ENCODE data around the gene CACNA1C. TPM values are rescaled to one million over a fixed set of nuclear protein-coding genes. Genes with fewer than 3 reads are reported as not detected.

CACNA1C gene
- total and polyA plus RNA-seq, 2 donors from 2014 or later = 1.6 to 17.4 TPM

DNA sequence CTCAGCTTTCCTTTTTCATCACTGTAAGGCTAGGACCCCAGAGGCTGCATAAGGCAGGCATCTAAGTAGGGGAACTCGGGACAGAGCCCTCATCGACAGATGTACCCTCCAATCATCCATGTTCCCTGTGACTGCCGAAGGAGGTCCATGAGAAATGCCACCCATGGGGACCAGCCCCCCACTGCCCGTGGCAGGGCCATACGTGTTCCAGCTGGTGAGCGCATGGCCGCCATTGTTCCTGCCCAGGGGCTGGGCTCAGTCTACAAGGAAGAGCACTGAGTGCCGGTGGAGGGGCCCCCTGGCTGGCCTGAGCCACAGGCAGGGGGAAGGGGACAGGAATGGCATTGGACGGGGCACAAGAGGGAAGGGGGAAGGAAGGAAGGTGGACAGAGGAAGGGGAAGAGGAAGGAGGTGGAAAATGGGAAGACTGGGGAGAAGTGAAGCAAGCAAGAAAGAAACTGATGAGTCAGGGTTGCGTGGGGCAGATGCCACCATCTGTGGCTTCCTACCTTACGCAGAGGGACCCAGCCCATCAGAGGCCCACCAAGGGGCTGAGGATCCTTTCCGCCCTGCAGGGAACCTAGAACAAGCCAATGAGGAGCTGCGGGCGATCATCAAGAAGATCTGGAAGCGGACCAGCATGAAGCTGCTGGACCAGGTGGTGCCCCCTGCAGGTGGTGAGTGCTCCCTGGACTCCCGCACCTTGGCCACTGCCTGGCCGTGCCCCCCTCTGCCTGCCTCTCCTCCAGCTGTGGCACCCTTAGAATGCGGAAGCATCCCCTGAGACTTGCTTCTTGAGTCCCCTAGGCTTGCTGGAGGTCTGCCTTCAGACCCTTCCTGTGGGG lies 621.4 kb downstream of the CACNA1C start:
- intact Hi-C loops (cut with DNase I) = no loop called here
- Histone ChIP-seq H3K4me1 (ENCODE audit: control insufficient read depth in 2 of 3, insufficient read depth in 2 of 3, low read depth in 1 of 3, low read length in 3 of 3) (no peaks in the 10 kb centered on the region), H3K9me3 (ENCODE audit: control insufficient read depth in 2 of 3, insufficient read depth in 1 of 3, low read length in 3 of 3) (no peaks in the 10 kb centered on the region), H3K27me3 (ENCODE audit: control insufficient read depth, insufficient read depth, low read length) (no peaks in the 10 kb centered on the region), H3K27ac (ENCODE audit: low read depth in 2 of 2, low read length in 2 of 2) (no peak overlapping the region), H3K36me3 (ENCODE audit: control insufficient read depth in 2 of 3, insufficient read depth in 3 of 3, low read length in 3 of 3) (no peaks in the 10 kb centered on the region), H3K9ac (ENCODE audit: low read length in 3 of 3) (no peak overlapping the region), H3K4me3 (ENCODE audit: low read length in 3 of 3) (no peak overlapping the region)
- FAIRE-seq (no peak), DNase-seq (peak in 1 of 5 donors; percentile 5)
- TF ChIP-seq, protein P1, sequence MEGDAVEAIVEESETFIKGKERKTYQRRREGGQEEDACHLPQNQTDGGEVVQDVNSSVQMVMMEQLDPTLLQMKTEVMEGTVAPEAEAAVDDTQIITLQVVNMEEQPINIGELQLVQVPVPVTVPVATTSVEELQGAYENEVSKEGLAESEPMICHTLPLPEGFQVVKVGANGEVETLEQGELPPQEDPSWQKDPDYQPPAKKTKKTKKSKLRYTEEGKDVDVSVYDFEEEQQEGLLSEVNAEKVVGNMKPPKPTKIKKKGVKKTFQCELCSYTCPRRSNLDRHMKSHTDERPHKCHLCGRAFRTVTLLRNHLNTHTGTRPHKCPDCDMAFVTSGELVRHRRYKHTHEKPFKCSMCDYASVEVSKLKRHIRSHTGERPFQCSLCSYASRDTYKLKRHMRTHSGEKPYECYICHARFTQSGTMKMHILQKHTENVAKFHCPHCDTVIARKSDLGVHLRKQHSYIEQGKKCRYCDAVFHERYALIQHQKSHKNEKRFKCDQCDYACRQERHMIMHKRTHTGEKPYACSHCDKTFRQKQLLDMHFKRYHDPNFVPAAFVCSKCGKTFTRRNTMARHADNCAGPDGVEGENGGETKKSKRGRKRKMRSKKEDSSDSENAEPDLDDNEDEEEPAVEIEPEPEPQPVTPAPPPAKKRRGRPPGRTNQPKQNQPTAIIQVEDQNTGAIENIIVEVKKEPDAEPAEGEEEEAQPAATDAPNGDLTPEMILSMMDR (IDR thresholded peaks at IDR 0.05; ENCODE audit: borderline replicate concordance, extremely low read depth, insufficient read depth) = no peak

- peak in 1 of 5 donors; percentile 0 for DNase-seq
- TF ChIP-seq, protein P1 (IDR thresholded peaks at IDR 0.05; ENCODE audit: borderline replicate concordance, extremely low read depth, insufficient read depth) = no peak
- H3K9ac ChIP-seq (ENCODE audit: low read length in 3 of 3) = no peak overlapping the region
- no peaks in the 10 kb centered on the region for H3K4me1 ChIP-seq (ENCODE audit: control insufficient read depth in 2 of 3, insufficient read depth in 2 of 3, low read depth in 1 of 3, low read length in 3 of 3)
- H3K36me3 ChIP-seq (ENCODE audit: control insufficient read depth in 2 of 3, insufficient read depth in 3 of 3, low read length in 3 of 3) = no peaks in the 10 kb centered on the region
- FAIRE-seq = no peak
- H3K27ac ChIP-seq (ENCODE audit: low read depth in 2 of 2, low read length in 2 of 2) = no peak overlapping the region
- intact Hi-C loops (cut with DNase I) = no loop called here
- H3K9me3 ChIP-seq (ENCODE audit: control insufficient read depth in 2 of 3, insufficient read depth in 1 of 3, low read length in 3 of 3) = no peaks in the 10 kb centered on the region
- no peaks in the 10 kb centered on the region for H3K27me3 ChIP-seq (ENCODE audit: control insufficient read depth, insufficient read depth, low read length)
- H3K4me3 ChIP-seq (ENCODE audit: low read length in 3 of 3) = no peak overlapping the region
These were observed 623.0 kb downstream of the CACNA1C start for GRCh38 chr12:2675776-2676175.

- TF ChIP-seq, protein P1 (IDR thresholded peaks at IDR 0.05; ENCODE audit: borderline replicate concordance, extremely low read depth, insufficient read depth) = no peak
- intact Hi-C loops (cut with DNase I) = no loop called here
- Histone ChIP-seq H3K9ac (ENCODE audit: low read length in 3 of 3) (no peak overlapping the region), H3K36me3 (ENCODE audit: control insufficient read depth in 2 of 3, insufficient read depth in 3 of 3, low read length in 3 of 3) (no peaks in the 10 kb centered on the region), H3K27me3 (ENCODE audit: control insufficient read depth, insufficient read depth, low read length) (no peaks in the 10 kb centered on the region), H3K4me1 (ENCODE audit: control insufficient read depth in 2 of 3, insufficient read depth in 2 of 3, low read depth in 1 of 3, low read length in 3 of 3) (no peaks in the 10 kb centered on the region), H3K9me3 (ENCODE audit: control insufficient read depth in 2 of 3, insufficient read depth in 1 of 3, low read length in 3 of 3) (no peaks in the 10 kb centered on the region), H3K27ac (ENCODE audit: low read depth in 2 of 2, low read length in 2 of 2) (no peak overlapping the region), H3K4me3 (ENCODE audit: low read length in 3 of 3) (no peak overlapping the region)
- DNase-seq (peak in 2 of 5 donors; percentile 9 to 61), FAIRE-seq (no peak)
These were observed 624.5 kb downstream of the CACNA1C start for GRCh38 chr12:2677142-2677880.
